GM06990 (cell line): ENCODE measurements around the gene MAP3K6.
A peak's percentile ranks its signal among the peaks of the same experiment; 100 is the strongest.
"Not testable (repeated sequence)": the region's sequence is repeated elsewhere in the genome, so short reads cannot be mapped to it uniquely, and the experiment has no call there.

Experiments used
- DNase-seq: peaks from one replicate; pipeline ENCODE4 v3.0.0-alpha.2; 2011; ENCODE audit not compliant: insufficient read length; ENCODE audit errors: extremely low read depth
- H3K27me3 ChIP-seq: replicated peaks from 2 replicates; pipeline ENCODE4 v1.6.0; 2011; ENCODE audit warnings: low read length; ENCODE audit not compliant: control insufficient read depth, insufficient read depth
- H3K36me3 ChIP-seq: 2 replicates; pipeline ENCODE4 v1.5.1; 2011; ENCODE audit warnings: low read length; ENCODE audit not compliant: control insufficient read depth, insufficient read depth
- H3K4me3 ChIP-seq: replicated peaks from 2 replicates; pipeline ENCODE4 v1.5.1; 2011; ENCODE audit warnings: low read depth, mild to moderate bottlenecking, control low read depth, low read length
- CTCF ChIP-seq: IDR thresholded peaks from 2 replicates; pipeline ENCODE4 v1.5.1; 2011; ENCODE audit warnings: low read length, control low read depth, mild to moderate bottlenecking, inconsistent platforms; ENCODE audit not compliant: insufficient read depth, poor library complexity, severe bottlenecking

MAP3K6 gene

DNA sequence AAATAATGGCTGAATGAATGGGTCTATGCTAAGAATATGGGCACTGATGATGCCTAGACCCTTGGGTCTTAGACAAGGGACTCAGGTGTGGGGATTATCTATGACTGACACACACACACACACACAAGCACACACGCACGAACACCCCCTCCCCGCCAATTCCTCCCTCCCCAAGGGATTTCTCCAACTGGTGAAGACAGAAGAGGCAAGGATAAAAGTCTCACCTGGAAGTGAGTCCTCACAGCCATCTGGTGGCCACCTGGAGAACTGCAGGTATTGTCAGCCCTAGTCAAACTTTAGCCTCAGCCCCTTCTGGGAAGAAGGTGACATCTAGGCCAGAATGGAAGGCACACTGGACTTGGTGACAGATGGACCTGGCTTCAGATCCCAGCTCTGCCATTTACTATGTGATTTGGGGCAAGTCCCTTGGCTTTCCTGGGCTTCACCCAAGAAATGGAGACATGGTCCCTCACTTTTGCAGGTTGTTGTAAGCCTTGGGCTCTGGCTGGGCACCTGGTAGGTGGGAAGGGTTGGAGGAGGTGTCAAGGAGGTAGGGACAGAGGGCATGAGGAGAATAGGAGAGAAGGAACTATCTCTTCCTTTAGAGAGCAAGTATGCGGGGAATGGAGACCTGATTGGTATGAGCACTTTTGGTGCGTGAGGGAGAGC, 21.7 kb upstream of the MAP3K6 start:
- DNase-seq: no peak
- peak; percentile 87 for TF ChIP-seq CTCF

DNA sequence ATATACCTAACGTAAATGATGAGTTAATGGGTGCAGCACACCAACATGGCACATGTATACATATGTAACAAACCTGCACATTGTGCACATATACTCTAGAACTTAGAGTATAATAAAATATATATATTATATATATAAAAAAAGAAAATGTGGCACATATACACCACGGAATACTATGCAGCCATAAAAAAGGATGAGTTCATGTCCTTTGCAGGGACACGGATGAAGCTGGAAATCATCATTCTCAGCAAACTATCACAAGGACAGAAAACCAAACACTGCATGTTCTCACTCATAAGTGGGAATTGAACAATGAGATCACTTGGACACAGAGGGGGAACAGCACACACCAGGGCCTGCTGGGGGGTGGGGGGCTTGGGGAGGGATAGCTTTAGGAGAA, 18.0 kb upstream of the MAP3K6 start:
- not testable (repeated sequence) for H3K27me3 ChIP-seq, H3K4me3 ChIP-seq, DNase-seq, H3K36me3 ChIP-seq

More for the DNA sequence above, 21.7 kb upstream of the MAP3K6 start:
- no peaks in the 10 kb centered on the region; the same call in 1 of the 2 replicates for H3K27me3 ChIP-seq
- no peaks in the 10 kb centered on the region for H3K36me3 ChIP-seq
- H3K4me3 ChIP-seq: no peak overlapping the region

GRCh38 chr1:27383661-27384060, 16.9 kb upstream of the MAP3K6 start:
- H3K4me3 ChIP-seq: no peak overlapping the region
- no peaks in the 10 kb centered on the region for H3K36me3 ChIP-seq
- no peak for TF ChIP-seq CTCF
- H3K27me3 ChIP-seq: no peaks in the 10 kb centered on the region; the same call in 1 of the 2 replicates
- DNase-seq: no peak

GRCh38 chr1:27383039-27383605, 16.4 kb upstream of the MAP3K6 start, which contains the start of gene CD164L2:
Gene CD164L2 (minus strand): TSS chr1:27383333. CDS start chr1:27383239, 94 bp downstream.
- no peak within 1 kb of the TSS for H3K4me3 ChIP-seq
- no peak for DNase-seq
- no peak for TF ChIP-seq CTCF
- H3K27me3 ChIP-seq: no peaks in the 10 kb centered on the region; the same call in 1 of the 2 replicates
- H3K36me3 ChIP-seq: no peaks in the 10 kb centered on the region

DNA sequence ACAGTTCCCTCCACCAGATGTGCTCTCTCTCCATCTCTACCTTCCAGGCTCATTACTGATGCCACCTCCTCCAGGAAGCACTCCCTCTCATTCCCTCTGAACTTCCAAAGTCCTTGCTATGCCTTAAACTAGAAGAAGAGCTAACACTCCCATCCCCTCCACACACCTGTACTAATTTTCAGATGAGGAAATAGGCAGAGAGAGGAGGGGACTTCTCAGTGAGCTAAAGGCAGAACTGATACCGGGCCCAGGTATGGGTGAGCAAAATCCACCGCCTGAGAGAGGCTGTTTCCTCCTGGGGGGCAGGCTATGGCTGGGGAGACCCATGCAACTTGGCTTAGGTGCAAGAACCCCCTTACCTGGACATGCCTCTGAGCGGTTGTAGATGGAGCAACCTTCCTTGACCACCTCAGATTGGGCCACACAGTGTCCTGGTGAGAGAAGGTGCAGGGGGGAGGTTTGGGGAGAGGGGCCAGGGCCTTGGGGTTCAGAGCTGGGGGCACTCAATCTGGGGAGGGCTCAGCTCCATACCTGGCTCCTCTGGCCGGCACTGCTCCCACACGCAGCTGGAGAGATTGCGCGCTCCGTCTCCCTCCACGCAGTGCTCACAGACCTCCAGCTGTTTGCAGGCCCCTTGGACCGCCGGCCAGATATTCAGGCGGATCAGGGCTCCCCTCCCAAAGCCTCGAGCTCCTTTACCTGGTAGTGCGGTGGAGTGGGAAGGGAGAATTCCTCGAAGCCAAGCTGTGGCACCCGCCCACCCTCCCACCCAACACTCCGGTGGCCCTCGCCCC, 15.4 kb upstream of the MAP3K6 start:
- no peak for DNase-seq
- TF ChIP-seq CTCF: no peak
- no peaks in the 10 kb centered on the region; the same call in 1 of the 2 replicates for H3K27me3 ChIP-seq
- no peak overlapping the region for H3K4me3 ChIP-seq
- H3K36me3 ChIP-seq: no peaks in the 10 kb centered on the region
